Upper lobe of left lung (tissue), 6 donors: Measurements from ENCODE around the gene DLL4. TPM values are rescaled to one million over a fixed set of nuclear protein-coding genes. Genes with fewer than 3 reads are reported as not detected.
A peak's percentile ranks its signal among the peaks of the same experiment; 100 is the strongest.

Source experiments
- ATAC-seq, 2 donors: fragments of 200-7000 bp; cut with Tn5 transposase; one replicate each; pipeline ENCODE4 v1.9.1; 2022; ENCODE audit warnings: mild to moderate bottlenecking in 2 of 2, moderate library complexity in 2 of 2; ENCODE audit not compliant: low FRiP score in 2 of 2
- DNase-seq, 2 donors: peaks; one replicate each; pipeline ENCODE4 v3.0.0-alpha.2; 2019 to 2020
- H3K27ac ChIP-seq, 4 donors: fragments of 200-600 bp; sonication (generic); one replicate each; pipeline ENCODE4 v1.5.1; 2016 to 2019
- H3K27me3 ChIP-seq, 4 donors: fragments of 200-600 bp; sonication (generic); one replicate each; pipeline ENCODE4 v1.5.1; 2017 to 2019
- H3K36me3 ChIP-seq, 4 donors: fragments of 200-600 bp; sonication (generic); one replicate each; pipeline ENCODE4 v1.5.1; 2016 to 2019
- H3K4me1 ChIP-seq, 4 donors: fragments of 200-600 bp; sonication (generic); one replicate each; pipeline ENCODE4 v1.5.1; 2018 to 2019
- H3K4me3 ChIP-seq, 4 donors: fragments of 200-600 bp; sonication (generic); one replicate each; pipeline ENCODE4 v1.5.1; 2017 to 2019; ENCODE audit warnings: mild to moderate bottlenecking in 2 of 4, moderate library complexity in 1 of 4
- H3K9me3 ChIP-seq, 4 donors: fragments of 200-600 bp; sonication (generic); one replicate each; pipeline ENCODE4 v1.5.1; 2018 to 2019
- CTCF ChIP-seq, 6 experiments: fragments of 450-650 bp in 4 of 6; fragments of 200-600 bp in 2 of 6; sonication (generic) in 2 of 6; IDR thresholded peaks; one replicate each; pipeline ENCODE4 v1.5.1; 2016 to 2019; ENCODE audit warnings: antibody characterized with exemption in 6 of 6
- EP300 ChIP-seq, 4 donors: sonication (generic); formaldehyde crosslinking; IDR thresholded peaks; one replicate each; pipeline ENCODE4 v1.5.1; 2017; ENCODE audit warnings: antibody characterized with exemption in 4 of 4, control low read depth in 2 of 4
- POLR2A ChIP-seq, 4 donors: fragments of 450-650 bp; IDR thresholded peaks; one replicate each; pipeline ENCODE4 v1.5.1; 2016 to 2017; ENCODE audit warnings: antibody characterized with exemption in 4 of 4, mild to moderate bottlenecking in 2 of 4
- POLR2AphosphoS5 ChIP-seq, 2 donors: sonication (generic); formaldehyde crosslinking; IDR thresholded peaks; one replicate each; pipeline ENCODE4 v1.5.1; 2017; ENCODE audit warnings: antibody characterized with exemption in 2 of 2
- WGBS, 2 donors: methylation state at CpG; one replicate each; pipeline ENCODE4 v1.1.5; 2017 to 2018; 5-methylcytosine and 5-hydroxymethylcytosine counted together
- total RNA-seq, 6 donors: library from RNA; depleted of rRNA in 4 of 6; stranded (reverse); fragments of >200 nt in 4 of 6; gene quantifications; one replicate each; pipeline versions ENCODE4 v1.1.0 to v1.2.1, GENCODE V29; 2016 to 2021
- donor health status: DM: no; HTN: no; CAD: no; lungs with moderate emphysema.
- donor health status: DM: no; HTN: yes; CAD: no; lungs with severe emphysema.

DLL4 gene
- total RNA-seq, 6 donors from 2014 or later = 9.5 to 38.0 (median 13.7) TPM

- H3K4me1 ChIP-seq = peaks cover 3 to 15% (median 10%) of the 10 kb centered on the region in 4 donors
- no peak for ATAC-seq
- no peaks in the 10 kb centered on the region for H3K9me3 ChIP-seq
- no peak for DNase-seq
- 63 to 69% methylated on average over 7 of the region's 7 CpGs for WGBS, 2 donors
- no peak overlapping the region for H3K4me3 ChIP-seq
- H3K36me3 ChIP-seq = no peaks in the 10 kb centered on the region
- no peak for TF ChIP-seq CTCF (IDR thresholded peaks at IDR 0.05)
- no peak for TF ChIP-seq POLR2A (IDR thresholded peaks at IDR 0.05)
- no peak for TF ChIP-seq EP300 (IDR thresholded peaks at IDR 0.05)
- TF ChIP-seq POLR2AphosphoS5 (IDR thresholded peaks at IDR 0.05) = no peak
- H3K27ac ChIP-seq = no peak overlapping the region
- H3K27me3 ChIP-seq = no peaks in the 10 kb centered on the region
Measured at GRCh38 chr15:40968290-40969085, 39.3 kb downstream of the DLL4 start.

- Histone ChIP-seq H3K9me3 (no peaks in the 10 kb centered on the region), H3K27ac (no peak overlapping the region), H3K4me1 (peaks cover 3 to 15% (median 10%) of the 10 kb centered on the region in 4 donors), H3K27me3 (no peaks in the 10 kb centered on the region), H3K36me3 (no peaks in the 10 kb centered on the region), H3K4me3 (no peak overlapping the region)
- ATAC-seq (no peak), DNase-seq (no peak)
- 92 to 96% methylated on average over 8 of the region's 8 CpGs for WGBS, 2 donors
- TF ChIP-seq POLR2AphosphoS5 (IDR thresholded peaks at IDR 0.05) (no peak), CTCF (IDR thresholded peaks at IDR 0.05) (no peak), EP300 (IDR thresholded peaks at IDR 0.05) (no peak), POLR2A (IDR thresholded peaks at IDR 0.05) (no peak)
Measured at GRCh38 chr15:40969363-40969762, 40.2 kb downstream of the DLL4 start.

- Histone ChIP-seq H3K9me3 (no peaks in the 10 kb centered on the region), H3K27me3 (no peaks in the 10 kb centered on the region), H3K36me3 (peaks cover 9 to 45% (median 37%) of the 10 kb centered on the region in 4 donors), H3K4me1 (peaks cover 0 to 13% (median 6%) of the 10 kb centered on the region in 4 donors), H3K27ac (no peak overlapping the region), H3K4me3 (no peak overlapping the region)
- ATAC-seq (no peak), DNase-seq (no peak)
- WGBS, 2 donors = 74 to 78% methylated on average over 4 of the region's 4 CpGs
- TF ChIP-seq EP300 (IDR thresholded peaks at IDR 0.05) = no peak
- no peak for TF ChIP-seq POLR2AphosphoS5 (IDR thresholded peaks at IDR 0.05)
- TF ChIP-seq POLR2A (IDR thresholded peaks at IDR 0.05) = no peak
- TF ChIP-seq CTCF (IDR thresholded peaks at IDR 0.05) = no peak
Measured at GRCh38 chr15:40974879-40975278, 45.7 kb downstream of the DLL4 start.

- DNase-seq (no peak), ATAC-seq (no peak)
- Histone ChIP-seq H3K9me3 (no peaks in the 10 kb centered on the region), H3K27me3 (no peaks in the 10 kb centered on the region), H3K4me3 (no peak overlapping the region), H3K36me3 (peaks cover 16 to 64% (median 53%) of the 10 kb centered on the region in 4 donors), H3K27ac (peak overlapping the region in 1 of 4 donors; percentile 10), H3K4me1 (peaks cover 2 to 13% (median 10%) of the 10 kb centered on the region in 4 donors)
- WGBS, 2 donors = 73 to 81% methylated on average over 7 of the region's 7 CpGs
- TF ChIP-seq EP300 (IDR thresholded peaks at IDR 0.05) (no peak), POLR2A (IDR thresholded peaks at IDR 0.05) (no peak), CTCF (IDR thresholded peaks at IDR 0.05) (no peak), POLR2AphosphoS5 (IDR thresholded peaks at IDR 0.05) (no peak)
Measured at GRCh38 chr15:40976819-40977218, 47.7 kb downstream of the DLL4 start.
